ENCODE measurements around the gene BMPR1B. TPM values are rescaled to one million over a fixed set of nuclear protein-coding genes. Genes with fewer than 3 reads are reported as not detected.

Gene BMPR1B
- total and polyA plus RNA-seq, 9 donors = 6.6 to 21.1 (median 11.7) TPM

GRCh38 chr4:95038791-95039190 is 281.0 kb downstream of the BMPR1B start:
- no CpG with 5 or more reads among the region's 4 CpGs for WGBS (ENCODE audit: insufficient coverage)
- Histone ChIP-seq H3K27me3 (ENCODE audit: control insufficient read depth, insufficient read depth, low read length) (no peaks in the 10 kb centered on the region), H3K27ac (ENCODE audit: low read length) (no peak overlapping the region), H3K4me1 (ENCODE audit: control insufficient read depth, insufficient read depth, low read length) (no peaks in the 10 kb centered on the region), H3K4me3 (ENCODE audit: low read length) (no peak overlapping the region), H3K36me3 (ENCODE audit: control insufficient read depth, insufficient read depth, low read length) (no peaks in the 10 kb centered on the region), H3K9me3 (replicated peaks; ENCODE audit: control insufficient read depth, low read depth, low read length) (no peaks in the 10 kb centered on the region)
- no peak for DNase-seq

DNA sequence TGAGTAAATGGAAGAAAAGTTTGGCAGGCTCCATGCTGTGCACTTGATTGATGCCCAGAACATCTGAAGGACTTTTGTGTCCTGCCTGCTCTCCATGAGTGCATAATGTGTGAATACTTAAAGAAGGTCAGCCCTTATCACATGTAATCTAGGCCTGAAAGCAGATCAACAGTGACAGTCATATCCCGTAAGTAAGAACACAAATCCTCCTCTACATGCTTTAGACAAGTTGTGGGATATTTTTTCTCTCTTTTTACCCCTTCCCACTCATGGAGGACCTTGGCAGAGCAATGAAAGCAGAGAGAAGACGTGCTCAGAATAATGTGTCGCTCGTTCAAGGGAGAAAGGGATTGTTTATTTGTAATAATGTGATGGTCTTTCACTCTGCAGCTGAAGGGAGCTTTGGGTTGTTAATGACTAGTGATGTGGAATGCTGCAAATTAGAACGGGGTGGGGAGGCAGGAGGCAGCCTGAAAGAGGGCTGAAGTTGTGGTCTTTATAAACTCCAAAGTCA is 286.6 kb downstream of the BMPR1B start:
- no peak for DNase-seq

DNA sequence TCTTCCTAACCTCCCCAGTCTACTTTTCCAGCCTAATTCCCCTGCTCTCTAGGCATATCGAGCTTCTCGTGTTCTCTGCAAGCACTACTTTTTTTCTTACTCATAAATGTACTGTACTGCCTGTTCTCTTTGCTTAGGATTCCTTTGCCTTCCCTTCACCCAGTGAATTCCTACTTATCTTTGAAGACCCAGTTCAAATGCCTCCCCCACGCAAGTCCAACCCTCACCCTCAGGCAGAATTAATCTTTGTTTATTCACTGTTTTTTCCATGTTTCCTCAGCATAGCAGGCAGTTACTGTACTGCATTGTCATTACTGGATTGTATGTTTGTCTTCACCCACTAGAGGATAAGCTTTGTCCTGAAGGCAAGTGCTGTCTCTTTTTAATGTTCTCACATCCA is 287.7 kb downstream of the BMPR1B start:
- WGBS (ENCODE audit: insufficient coverage) = 29% methylated on average over 2 of the region's 3 CpGs
- Histone ChIP-seq H3K36me3 (ENCODE audit: control insufficient read depth, insufficient read depth, low read length) (no peaks in the 10 kb centered on the region), H3K27me3 (ENCODE audit: control insufficient read depth, insufficient read depth, low read length) (no peaks in the 10 kb centered on the region), H3K4me3 (ENCODE audit: low read length) (no peak overlapping the region), H3K27ac (ENCODE audit: low read length) (no peak overlapping the region), H3K4me1 (ENCODE audit: control insufficient read depth, insufficient read depth, low read length) (no peaks in the 10 kb centered on the region), H3K9me3 (replicated peaks; ENCODE audit: control insufficient read depth, low read depth, low read length) (no peaks in the 10 kb centered on the region)
- no peak for DNase-seq

More for the DNA sequence above, 286.6 kb downstream of the BMPR1B start:
- Histone ChIP-seq H3K36me3 (ENCODE audit: control insufficient read depth, insufficient read depth, low read length) (no peaks in the 10 kb centered on the region), H3K4me1 (ENCODE audit: control insufficient read depth, insufficient read depth, low read length) (no peaks in the 10 kb centered on the region), H3K27ac (ENCODE audit: low read length) (no peak overlapping the region), H3K4me3 (ENCODE audit: low read length) (no peak overlapping the region), H3K9me3 (replicated peaks; ENCODE audit: control insufficient read depth, low read depth, low read length) (no peaks in the 10 kb centered on the region), H3K27me3 (ENCODE audit: control insufficient read depth, insufficient read depth, low read length) (no peaks in the 10 kb centered on the region)
- 29% methylated on average over 4 of the region's 5 CpGs for WGBS (ENCODE audit: insufficient coverage)

GRCh38 chr4:95048296-95048695 is 290.5 kb downstream of the BMPR1B start:
- no peak for DNase-seq
- no peak overlapping the region for H3K4me3 ChIP-seq (ENCODE audit: low read length)
- H3K27ac ChIP-seq (ENCODE audit: low read length) = no peak overlapping the region
- H3K27me3 ChIP-seq (ENCODE audit: control insufficient read depth, insufficient read depth, low read length) = no peaks in the 10 kb centered on the region
- peaks cover 4% of the 10 kb centered on the region for H3K4me1 ChIP-seq (ENCODE audit: control insufficient read depth, insufficient read depth, low read length)
- no peaks in the 10 kb centered on the region for H3K9me3 ChIP-seq (replicated peaks; ENCODE audit: control insufficient read depth, low read depth, low read length)
- H3K36me3 ChIP-seq (ENCODE audit: control insufficient read depth, insufficient read depth, low read length) = no peaks in the 10 kb centered on the region
- no CpG with 5 or more reads among the region's 2 CpGs for WGBS (ENCODE audit: insufficient coverage)

GRCh38 chr4:95049551-95050233 is 291.9 kb downstream of the BMPR1B start:
- peak; percentile 88 for DNase-seq
- whole genome bisulfite sequencing (ENCODE audit: insufficient coverage) = no CpG with 5 or more reads among the region's 2 CpGs
- Histone ChIP-seq H3K9me3 (replicated peaks; ENCODE audit: control insufficient read depth, low read depth, low read length) (no peaks in the 10 kb centered on the region), H3K36me3 (ENCODE audit: control insufficient read depth, insufficient read depth, low read length) (no peaks in the 10 kb centered on the region), H3K27ac (ENCODE audit: low read length) (no peak overlapping the region), H3K27me3 (ENCODE audit: control insufficient read depth, insufficient read depth, low read length) (no peaks in the 10 kb centered on the region), H3K4me1 (ENCODE audit: control insufficient read depth, insufficient read depth, low read length) (peaks cover 4% of the 10 kb centered on the region), H3K4me3 (ENCODE audit: low read length) (no peak overlapping the region)

DNA sequence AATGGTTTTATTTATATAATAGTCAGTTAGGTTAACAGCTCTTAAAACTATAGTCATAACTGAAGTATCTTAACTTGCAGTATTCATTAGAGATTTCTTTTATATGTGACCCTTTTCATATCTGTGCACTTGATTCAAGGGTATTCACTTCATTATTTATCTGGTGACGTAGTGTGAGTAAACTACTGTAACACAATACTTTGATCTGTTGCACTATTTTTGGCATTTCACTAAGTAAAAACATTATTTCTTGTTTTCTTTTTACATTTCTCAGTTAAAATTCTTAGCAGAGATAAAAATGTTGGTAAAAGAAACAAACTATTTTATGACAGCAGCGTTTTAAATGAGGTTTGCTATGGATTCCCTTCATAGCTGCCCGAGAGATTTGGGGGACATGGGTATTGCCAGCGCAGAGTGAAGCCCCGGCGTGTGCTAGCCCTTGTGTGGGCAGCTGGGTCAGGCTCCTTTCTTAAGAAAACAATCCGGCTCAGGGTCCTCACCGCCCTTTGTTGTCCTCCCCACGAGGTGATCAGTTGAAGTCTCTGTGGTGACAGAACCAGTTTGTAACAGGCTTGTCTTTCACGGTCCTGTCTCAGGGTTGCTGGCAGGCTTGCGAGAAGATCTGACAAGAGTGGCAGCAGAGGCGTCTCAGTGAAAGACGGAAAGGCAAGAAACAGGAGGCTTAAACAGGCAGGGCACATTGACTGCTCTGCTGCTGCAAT is 293.4 kb downstream of the BMPR1B start:
- 65% methylated on average over 11 of the region's 13 CpGs for WGBS (ENCODE audit: insufficient coverage)
- Histone ChIP-seq H3K27me3 (ENCODE audit: control insufficient read depth, insufficient read depth, low read length) (no peaks in the 10 kb centered on the region), H3K36me3 (ENCODE audit: control insufficient read depth, insufficient read depth, low read length) (no peaks in the 10 kb centered on the region), H3K27ac (ENCODE audit: low read length) (peak overlapping the region; percentile 52), H3K4me3 (ENCODE audit: low read length) (no peak overlapping the region), H3K4me1 (ENCODE audit: control insufficient read depth, insufficient read depth, low read length) (peaks cover 4% of the 10 kb centered on the region), H3K9me3 (replicated peaks; ENCODE audit: control insufficient read depth, low read depth, low read length) (no peaks in the 10 kb centered on the region)
- no peak for DNase-seq

DNA sequence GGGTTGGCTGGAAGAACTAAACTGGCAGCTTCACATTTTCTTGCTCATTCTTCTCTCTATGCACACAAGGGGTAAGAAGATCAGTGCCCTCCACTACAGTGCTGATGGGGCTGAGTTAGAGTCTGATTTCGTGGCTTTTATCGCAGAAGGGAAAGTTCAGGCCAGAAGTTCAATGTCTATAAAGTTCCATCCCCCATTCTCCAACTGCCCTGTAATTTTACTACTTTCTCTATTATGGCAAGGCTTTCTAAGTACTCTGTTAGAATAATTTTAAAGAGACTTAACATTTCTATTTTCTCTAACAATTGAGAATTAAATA is 293.9 kb downstream of the BMPR1B start:
- peak overlapping the region; percentile 52 for H3K27ac ChIP-seq (ENCODE audit: low read length)
- no peaks in the 10 kb centered on the region for H3K9me3 ChIP-seq (replicated peaks; ENCODE audit: control insufficient read depth, low read depth, low read length)
- no peaks in the 10 kb centered on the region for H3K36me3 ChIP-seq (ENCODE audit: control insufficient read depth, insufficient read depth, low read length)
- no peak overlapping the region for H3K4me3 ChIP-seq (ENCODE audit: low read length)
- peaks cover 4% of the 10 kb centered on the region for H3K4me1 ChIP-seq (ENCODE audit: control insufficient read depth, insufficient read depth, low read length)
- DNase-seq = no peak
- WGBS (ENCODE audit: insufficient coverage) = no CpG with 5 or more reads among the region's 2 CpGs
- no peaks in the 10 kb centered on the region for H3K27me3 ChIP-seq (ENCODE audit: control insufficient read depth, insufficient read depth, low read length)

DNA sequence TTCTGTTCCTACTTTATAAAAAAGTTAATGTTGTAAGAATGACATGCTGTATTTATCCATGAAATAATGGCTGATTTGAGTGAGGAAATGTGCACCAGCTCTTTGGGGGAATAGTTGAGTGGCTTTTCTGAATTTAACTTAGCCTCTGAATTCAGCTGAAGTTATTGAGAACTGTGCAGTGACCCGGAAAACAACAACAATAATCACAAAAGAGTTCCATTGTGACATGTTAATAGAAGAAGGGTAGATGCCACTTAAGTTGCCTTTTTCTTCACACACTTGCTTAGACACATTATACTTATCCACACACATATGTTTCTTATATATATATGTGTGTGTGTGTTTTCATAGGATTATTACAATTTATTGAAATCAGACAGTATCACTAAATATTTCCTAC is 301.2 kb downstream of the BMPR1B start:
- Histone ChIP-seq H3K27ac (ENCODE audit: low read length) (no peak overlapping the region), H3K4me3 (ENCODE audit: low read length) (no peak overlapping the region), H3K4me1 (ENCODE audit: control insufficient read depth, insufficient read depth, low read length) (peaks cover 9% of the 10 kb centered on the region), H3K9me3 (replicated peaks; ENCODE audit: control insufficient read depth, low read depth, low read length) (no peaks in the 10 kb centered on the region), H3K27me3 (ENCODE audit: control insufficient read depth, insufficient read depth, low read length) (no peaks in the 10 kb centered on the region), H3K36me3 (ENCODE audit: control insufficient read depth, insufficient read depth, low read length) (no peaks in the 10 kb centered on the region)
- no CpG with 5 or more reads among the region's 1 CpG for WGBS (ENCODE audit: insufficient coverage)
- no peak for DNase-seq

DNA sequence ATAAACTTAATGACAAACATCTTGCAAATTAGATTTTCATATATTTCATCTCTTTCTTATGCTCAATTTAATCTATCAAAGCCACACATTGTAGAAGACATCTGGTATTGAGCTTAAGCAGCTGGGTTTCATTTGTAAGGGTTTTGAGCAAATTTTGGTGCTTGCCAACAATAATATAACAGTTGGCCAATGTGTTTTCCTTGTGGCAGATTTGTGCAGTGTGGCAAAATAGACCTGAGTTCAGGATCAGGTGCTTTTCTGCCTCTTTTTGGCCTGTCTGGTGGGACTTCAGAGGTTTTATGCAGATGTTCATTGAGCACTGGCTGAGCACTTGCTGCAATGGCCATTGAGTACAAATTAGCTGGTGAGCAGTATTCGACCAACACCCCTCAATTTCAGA is 301.9 kb downstream of the BMPR1B start:
- 67% methylated on average over 1 of the region's 1 CpG for WGBS (ENCODE audit: insufficient coverage)
- no peak overlapping the region for H3K4me3 ChIP-seq (ENCODE audit: low read length)
- H3K27ac ChIP-seq (ENCODE audit: low read length) = peak overlapping the region; percentile 39
- no peaks in the 10 kb centered on the region for H3K36me3 ChIP-seq (ENCODE audit: control insufficient read depth, insufficient read depth, low read length)
- peaks cover 9% of the 10 kb centered on the region for H3K4me1 ChIP-seq (ENCODE audit: control insufficient read depth, insufficient read depth, low read length)
- H3K27me3 ChIP-seq (ENCODE audit: control insufficient read depth, insufficient read depth, low read length) = no peaks in the 10 kb centered on the region
- H3K9me3 ChIP-seq (replicated peaks; ENCODE audit: control insufficient read depth, low read depth, low read length) = no peaks in the 10 kb centered on the region
- DNase-seq = peak; percentile 87

- Histone ChIP-seq H3K4me3 (ENCODE audit: low read length) (no peak overlapping the region), H3K36me3 (ENCODE audit: control insufficient read depth, insufficient read depth, low read length) (no peaks in the 10 kb centered on the region), H3K9me3 (replicated peaks; ENCODE audit: control insufficient read depth, low read depth, low read length) (no peaks in the 10 kb centered on the region), H3K4me1 (ENCODE audit: control insufficient read depth, insufficient read depth, low read length) (peaks cover 9% of the 10 kb centered on the region), H3K27ac (ENCODE audit: low read length) (no peak overlapping the region), H3K27me3 (ENCODE audit: control insufficient read depth, insufficient read depth, low read length) (no peaks in the 10 kb centered on the region)
- DNase-seq = peak; percentile 76
- no CpG with 5 or more reads among the region's 2 CpGs for WGBS (ENCODE audit: insufficient coverage)
Measured at GRCh38 chr4:95061220-95061619, 303.5 kb downstream of the BMPR1B start.
